Amygdala (tissue), 56 donors: Measurements from ENCODE around the gene TRIP4.
A peak's percentile ranks its signal among the peaks of the same experiment; 100 is the strongest.
"Not testable (repeated sequence)": the region's sequence is repeated elsewhere in the genome, so short reads cannot be mapped to it uniquely, and the experiment has no call there.

ENCODE experiments used
- DNase-seq, 56 donors: peaks; one replicate each; lab custom pipeline; 2025; lab: John Stamatoyannopoulos, UW

Gene TRIP4

DNA sequence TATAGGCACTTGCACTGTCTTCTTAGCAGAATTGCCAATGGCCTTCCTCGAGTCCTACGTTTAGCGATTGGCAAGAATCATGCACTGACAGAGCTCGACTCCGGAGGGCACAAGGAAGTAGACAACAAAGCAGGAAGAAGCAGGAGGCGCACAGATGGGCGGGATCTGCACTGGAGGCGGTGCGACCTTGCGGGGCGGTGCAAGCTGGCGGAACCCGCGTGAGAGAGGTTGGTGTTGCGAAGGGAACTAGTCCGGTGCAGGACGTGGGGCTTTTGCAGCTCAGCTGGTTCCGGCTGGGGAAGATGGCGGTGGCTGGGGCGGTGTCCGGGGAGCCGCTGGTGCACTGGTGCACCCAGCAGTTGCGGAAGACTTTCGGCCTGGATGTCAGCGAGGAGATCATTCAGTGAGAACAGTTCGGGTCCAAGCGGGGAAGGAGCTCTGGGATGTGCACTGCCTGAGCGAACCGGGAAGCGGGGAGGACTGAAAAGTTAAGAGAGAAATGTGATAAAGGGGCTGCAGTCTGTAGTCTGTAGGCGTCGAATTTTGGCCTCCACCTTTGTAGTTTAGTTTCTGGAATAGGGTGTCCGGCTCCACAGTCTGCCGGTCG lies at the start of gene TRIP4:
TSS of gene TRIP4 (plus strand) at position 275 of the 607 bp plus-strand sequence. CDS start at position 303, 28 bp downstream.
- DNase-seq = peak; percentile 49 to 95 (median 90)

DNA sequence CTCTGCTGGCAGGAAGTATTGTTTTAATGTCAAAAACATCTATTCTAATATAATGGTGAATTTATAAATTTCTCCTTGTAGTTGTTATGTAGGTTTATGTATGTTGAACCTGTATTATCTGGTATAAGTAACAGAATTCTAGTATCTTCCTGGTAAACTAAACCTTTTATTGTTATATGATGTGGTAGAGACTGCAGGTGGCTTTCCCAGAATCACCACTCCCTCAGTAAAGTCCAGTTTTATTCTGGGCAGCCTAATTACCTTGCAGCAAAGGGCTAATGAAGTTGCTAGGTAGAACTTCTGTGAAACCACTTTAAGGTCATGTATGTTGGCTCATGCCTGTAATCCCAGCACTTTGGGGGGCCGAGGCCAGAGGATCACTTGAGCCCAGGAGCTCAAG lies 47.3 kb upstream of the TRIP4 start:
- no peak for DNase-seq

DNA sequence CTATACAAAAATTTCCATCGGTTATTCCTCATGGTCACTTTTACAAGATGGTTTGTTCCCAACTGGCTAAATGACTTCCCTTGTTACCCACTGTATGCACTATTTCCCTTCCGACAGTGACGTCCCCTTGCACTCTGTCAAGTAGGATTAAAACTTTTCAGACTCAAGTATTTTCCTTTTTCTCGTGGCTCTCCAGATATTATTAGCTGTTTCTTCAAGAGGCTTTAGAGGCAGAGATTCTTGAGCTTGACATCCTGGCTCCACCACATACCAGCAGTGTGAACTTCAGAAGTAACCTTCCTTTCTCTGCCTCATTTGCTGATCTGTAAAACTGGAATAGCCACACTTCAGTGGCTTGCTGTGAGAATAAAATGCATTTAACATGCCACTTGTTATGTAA lies 45.7 kb upstream of the TRIP4 start:
- DNase-seq = no peak

DNA sequence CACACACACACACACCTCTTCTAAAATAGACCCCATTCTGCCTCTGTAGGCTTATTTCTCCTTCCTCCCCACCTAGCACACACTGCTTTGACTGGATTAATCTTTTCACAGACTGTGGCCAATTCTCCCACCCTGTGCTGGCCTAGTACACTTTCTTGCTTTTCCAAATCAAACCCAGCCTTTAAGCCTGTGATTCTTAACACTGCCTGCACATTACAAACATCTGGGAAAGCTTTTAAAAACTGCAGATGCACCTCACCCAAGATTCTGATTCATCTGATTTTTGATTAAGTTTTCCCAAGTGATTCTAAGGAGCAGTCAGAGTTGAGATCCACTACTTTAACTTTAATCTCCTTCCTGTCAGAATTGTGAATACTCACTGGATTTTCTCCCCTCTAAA lies 44.4 kb upstream of the TRIP4 start:
- no peak for DNase-seq

DNA sequence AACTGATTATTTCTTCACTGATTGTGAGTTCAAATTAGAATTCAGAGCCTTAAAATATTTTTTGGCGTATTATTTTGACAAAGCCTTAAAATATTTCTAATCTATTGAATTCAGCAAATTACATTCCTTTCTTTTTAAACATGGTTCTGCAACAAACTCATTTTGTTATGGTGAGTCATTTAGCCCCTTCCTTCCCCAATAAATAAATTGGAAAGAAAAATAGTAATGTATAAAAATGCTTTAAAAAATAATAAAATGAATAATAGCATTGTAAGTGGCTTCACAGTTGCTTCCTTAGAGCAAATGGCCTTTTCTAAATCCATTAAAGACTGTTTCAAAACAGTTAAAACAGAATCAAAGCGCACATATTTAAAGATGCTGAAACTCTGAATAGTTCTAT lies 43.8 kb upstream of the TRIP4 start:
- DNase-seq = no peak

DNA sequence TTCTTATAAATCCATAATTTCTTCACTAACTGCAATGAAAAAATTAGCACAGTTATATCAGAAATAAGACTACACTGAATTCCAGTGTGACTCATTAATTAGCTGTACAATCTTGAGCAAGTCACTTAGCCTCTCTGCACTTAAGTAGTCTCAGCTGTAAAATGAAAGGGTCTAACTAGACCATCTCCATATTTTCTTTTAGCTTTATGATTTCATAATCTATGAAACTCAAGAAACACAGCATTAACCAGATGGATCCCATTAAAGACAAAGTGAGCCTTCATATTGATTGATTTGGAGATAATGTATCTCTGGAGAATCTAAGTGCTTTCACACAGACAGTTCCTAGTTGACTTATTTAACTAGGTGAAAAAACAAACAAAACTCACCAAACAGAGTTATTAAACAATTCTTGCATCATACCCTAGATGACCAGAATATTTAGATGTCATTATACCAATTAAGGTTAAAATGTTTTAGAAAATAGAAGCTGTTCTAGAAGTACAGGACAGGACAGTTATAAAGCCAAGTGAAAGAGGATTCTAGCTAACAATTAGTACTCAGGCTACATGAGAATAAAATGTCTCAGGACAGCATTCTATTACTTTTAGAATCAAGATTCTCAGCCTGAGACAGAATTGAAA lies 42.9 kb upstream of the TRIP4 start:
- DNase-seq = no peak

DNA sequence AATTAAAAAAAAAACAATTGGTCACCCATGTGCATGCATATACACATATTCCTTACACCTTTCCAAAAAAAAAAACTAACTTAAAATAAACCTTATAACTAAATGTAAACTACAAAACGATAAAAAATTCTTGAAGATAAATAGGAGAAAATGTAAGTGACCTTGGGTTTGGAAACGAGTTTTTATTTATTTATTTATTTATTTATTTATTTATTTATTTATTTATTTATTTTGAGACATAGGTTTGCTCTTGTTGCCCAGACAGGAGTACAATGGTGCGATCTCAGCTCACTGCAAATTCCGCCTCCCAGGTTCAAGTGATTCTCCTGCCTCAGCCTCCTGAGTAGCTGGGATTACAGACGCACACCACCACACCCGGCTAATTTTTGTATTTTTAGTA lies 41.4 kb upstream of the TRIP4 start:
- not testable (repeated sequence) for DNase-seq

DNA sequence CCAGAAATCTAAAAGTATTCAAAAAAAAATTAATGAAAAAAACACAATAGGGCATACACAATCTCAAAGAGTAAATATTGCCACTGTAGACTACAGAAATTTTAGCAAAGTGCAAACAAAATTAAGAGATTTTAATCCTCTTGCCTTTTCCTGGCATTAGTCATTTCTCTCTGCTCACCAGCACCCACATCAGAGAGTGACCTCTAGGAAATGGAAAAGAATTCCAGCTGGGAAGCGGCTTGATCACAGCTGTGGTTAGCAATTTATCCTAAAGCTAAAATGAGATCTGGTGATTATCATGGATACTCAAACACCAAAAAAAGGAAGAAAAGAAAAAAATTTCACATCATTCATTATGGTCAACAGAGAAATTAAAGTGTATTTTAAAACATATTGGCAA lies 39.2 kb upstream of the TRIP4 start:
- no peak for DNase-seq

DNA sequence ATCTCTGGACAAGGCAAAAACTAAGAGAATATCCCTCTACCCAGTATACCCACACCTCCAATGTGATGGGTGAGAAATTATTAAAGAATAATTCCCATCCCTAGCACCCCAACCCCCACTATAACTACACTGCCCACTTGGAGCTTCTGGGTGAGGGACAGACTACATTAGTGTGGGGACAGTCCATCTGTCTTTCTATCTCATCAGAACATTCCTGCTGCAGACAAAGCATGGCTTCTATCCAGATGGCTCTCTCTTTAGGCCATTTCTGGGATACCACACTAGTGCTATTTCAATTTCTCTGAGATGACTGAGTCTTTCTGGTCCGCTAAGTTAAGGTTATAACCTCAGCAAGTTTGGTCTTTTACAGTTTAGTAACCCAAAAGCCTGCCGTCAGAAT lies 38.3 kb upstream of the TRIP4 start:
- no peak for DNase-seq

DNA sequence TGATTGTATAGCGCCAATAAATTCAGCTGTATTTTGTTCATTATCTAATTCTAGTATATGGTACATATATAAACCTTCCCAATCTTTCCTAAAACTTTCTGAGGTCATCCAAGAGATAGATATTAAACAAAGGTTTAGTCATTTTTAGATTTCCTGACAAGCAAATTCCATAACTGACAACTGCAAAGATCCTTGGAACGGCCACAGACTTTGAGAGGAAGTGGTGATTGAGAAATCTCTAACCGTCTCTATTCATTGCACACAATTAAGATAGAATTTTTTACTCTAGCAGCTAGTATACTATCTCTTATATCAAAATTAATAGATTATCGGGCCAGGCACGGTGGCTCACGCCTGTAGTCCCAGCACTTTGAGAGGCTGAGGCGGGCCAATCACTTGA lies 36.4 kb upstream of the TRIP4 start:
- DNase-seq = no peak

DNA sequence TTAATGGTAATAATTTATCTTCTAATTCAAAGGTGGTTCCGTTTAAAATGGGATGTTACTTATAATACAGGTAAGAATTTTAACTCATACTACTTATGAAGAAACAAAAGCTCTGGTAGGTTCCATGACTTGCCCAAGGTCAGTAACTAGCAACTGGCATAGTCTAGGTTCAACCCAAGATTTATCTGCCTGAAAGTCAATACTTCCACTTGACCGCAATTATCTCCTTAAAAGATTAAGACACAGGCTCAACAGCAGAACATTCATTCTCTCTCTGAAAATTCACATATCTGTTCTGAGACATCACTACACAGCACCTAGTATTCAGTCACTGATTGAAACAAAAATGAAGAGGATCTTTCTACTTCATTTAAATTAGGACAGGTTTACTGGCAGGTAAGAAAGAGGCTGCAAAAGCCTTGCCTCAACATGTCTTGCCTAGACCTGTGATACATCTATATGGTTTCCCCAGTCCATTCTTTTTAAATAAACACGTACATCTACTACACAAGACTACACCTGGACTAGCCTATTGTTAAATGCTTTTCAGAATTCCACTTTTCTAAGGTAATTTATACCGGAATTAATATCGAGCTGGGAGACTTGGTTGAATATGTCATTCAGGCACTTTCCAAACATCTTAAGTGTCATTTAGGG lies 32.8 kb upstream of the TRIP4 start:
- DNase-seq = no peak

DNA sequence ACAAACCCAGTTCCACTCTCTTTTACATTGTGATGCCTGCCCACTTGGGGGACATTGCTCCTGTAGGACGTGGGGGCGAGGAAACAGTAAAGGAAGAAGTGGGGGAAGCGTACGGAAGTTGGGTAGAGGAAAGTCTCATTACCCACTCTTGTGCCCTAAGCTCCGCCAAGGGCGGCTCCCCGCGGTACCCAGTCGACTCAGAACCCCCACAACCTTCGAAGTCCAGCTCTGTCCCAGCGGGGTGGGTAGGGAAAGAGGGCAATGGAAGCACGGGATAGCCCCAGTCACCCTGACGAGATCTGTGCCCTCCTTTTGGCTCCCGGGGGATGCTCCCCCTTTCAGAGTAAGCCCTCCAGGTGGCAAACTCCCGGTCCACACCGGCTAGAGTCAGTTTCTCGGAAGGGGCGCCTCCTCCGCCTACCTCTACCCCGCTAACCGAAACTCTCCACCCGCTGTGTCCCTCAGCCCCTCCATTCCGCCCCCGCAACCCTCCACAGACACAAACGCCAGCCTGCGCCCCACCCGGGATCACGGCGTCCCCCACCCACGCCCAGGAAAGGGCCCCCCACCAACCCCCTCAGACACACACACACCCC lies 32.2 kb upstream of the TRIP4 start:
- DNase-seq = peak in 11 of 56 donors; percentile 3 to 61 (median 35)

DNA sequence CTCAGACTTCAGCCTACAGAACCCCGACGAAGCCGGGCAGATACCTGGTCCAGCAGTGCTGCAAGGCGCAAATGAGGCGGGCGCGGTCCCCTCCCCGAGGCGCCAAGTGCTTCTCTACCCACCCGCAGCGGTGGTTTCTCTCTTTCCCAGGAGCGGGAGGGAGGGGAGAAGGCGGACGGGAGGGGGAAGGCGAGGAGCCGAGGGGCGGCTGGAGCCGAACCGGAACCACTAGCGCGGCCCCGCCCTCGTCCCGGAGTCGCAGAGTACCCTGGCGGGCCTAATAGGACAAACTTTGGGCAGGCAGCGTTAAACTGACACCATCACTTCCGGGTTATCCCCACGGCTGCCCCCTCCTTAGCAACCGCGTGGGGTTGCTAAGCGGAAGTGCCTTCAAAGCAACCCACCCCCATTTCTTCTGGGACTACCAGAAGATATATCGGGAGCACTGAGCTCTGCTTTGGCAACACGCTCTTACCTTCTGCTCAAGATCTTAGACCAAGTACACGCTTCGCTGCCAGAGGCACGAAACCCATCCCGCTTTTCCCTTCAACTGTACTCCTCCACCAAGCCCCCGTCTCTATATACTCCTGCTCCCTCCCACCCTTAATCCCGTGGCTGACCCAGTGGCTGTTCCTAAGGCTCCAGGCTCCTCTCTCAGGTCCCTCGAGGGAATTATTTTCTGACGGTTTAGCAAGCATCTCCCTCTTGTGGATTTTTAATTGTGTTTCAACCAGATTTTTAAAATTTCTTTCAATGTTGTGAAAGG lies 31.5 kb upstream of the TRIP4 start, which contains the start of gene CSNK1G1:
TSS of gene CSNK1G1 (minus strand) at position 230 of the 766 bp plus-strand sequence. CDS start 55,674 bp downstream, outside the sequence.
- peak; percentile 47 to 98 (median 92) for DNase-seq

DNA sequence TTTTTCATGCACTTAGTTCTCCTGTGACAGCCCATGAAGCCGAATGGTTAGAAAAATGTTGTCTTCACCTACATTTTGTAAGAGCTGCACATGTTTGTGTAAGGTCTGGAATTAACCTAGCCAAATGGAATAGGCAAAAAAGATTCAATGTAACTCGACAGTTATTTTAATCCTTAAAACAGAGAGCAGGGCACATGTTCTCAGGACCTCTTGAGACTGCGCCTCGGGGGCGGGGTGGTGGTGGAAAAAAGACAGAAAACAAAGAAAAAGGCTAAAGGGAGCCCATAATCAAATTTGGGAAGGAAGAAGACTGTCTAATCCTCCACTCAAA lies 31.0 kb upstream of the TRIP4 start:
- no peak for DNase-seq

DNA sequence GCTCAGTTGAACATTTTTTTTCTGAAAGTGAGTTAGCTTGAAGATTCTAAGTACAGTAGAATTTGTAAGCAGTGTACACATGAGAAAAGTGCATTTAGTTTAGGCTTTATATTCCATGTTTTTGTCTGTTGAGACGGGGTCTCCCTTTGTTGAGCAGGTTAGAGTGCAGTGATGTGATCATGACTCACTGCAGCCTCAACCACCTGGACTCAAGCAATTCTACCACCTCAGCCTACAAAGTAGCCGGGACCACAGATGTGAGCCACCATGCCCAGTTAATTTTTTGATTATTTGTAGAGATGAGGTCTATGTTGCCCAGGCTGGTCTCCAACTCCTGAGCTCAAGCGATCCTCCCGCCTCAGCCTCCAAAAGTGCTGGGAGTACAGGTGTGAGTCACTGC lies 26.4 kb upstream of the TRIP4 start:
- DNase-seq = no peak

DNA sequence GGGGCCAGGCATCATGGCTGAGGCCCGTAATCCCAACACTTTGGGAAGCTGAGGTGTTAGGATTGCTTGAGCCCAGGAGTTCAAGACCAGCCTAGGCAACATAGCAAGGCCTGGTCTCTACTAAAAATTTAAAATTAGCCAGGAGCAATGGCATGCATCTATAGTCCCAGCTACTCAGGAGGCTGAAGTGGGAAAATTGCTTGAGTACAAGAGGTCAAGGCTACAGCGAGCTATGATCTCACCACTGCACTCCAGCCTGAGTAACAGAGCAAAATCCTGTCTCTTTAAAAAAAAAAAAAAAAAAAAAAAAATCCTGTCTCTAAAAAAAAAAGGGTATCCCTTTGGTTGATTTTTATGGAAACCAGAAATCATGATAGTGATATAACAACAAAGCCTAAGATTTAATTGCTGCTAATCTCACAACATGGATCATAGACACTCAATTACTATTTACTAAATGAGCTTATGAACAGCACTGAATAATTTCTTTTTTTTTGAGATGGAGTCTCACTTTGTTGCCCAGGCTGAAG lies 18.5 kb upstream of the TRIP4 start:
- no peak for DNase-seq

DNA sequence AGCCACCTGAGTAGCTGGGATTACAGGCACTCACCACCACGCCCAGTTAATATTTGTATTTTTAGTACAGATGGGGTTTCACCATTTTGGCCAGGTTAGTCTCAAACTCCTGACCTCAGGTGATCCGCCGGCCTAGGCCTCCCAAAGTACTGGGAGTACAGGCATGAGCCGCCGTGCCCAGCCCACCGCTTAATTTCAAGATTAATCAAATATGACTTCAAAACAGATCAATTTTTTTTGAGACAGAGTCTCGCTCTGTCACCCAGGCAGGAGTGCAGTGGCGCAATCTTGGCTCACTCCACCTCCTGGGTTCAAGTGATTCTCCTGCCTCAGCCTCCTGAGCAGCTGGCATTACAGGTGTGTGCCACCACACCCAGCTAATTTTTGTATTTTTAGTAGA lies 16.3 kb upstream of the TRIP4 start:
- DNase-seq = not testable (repeated sequence)

DNA sequence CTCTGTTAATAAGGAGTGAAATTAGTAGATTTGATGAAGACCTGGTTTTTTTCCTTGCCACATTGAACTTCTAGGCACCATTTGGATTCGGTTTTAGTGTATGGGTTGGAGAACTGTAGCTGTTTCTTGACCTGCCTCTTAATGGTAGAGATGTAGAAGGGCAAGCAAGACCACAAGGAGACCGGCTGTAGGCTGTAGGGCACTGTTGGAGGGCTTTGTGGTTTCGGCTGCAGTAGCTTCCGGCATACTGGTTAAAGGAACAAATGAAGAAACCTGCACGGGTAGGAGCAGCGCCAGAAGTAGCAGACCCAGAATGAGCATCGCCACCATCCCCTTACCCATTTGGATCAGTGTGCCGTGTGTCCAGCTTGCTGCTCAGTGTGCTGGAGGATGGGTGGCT lies 14.3 kb upstream of the TRIP4 start:
- no peak for DNase-seq

DNA sequence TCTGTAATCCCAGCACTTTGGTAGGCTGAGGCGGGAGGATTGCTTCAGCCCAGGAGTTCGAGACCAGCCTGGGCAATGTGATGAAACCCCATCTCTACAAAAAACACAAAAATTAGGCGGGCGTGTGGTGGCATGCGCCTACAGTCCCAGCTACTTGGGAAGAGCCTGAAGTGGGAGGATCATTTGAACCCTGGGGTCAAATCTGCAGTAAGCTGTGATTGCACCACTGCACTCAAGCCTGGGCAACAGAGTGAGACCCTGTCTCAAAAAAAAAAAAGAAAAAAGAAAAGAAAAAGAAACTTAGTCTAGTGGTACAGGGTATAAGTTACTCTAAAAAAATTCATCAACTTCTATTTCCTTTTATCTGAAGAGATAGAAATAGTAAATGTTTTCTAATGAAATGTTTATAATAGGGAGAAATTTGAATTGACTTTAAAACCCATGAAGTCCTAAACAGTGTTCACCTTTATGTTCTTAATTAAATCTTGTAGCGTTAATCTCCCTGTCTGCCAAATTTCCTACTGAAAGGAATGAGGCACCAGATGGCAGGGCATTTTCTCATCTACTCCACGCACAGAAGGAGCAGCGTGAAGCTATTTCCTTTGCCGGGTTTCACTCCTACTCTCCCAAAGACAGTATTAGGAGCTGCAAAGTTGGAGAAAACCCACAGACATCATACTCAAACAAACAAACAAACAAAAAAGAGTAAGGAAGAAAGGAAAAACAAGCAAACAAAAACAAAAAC lies 8.2 kb upstream of the TRIP4 start:
- peak in 3 of 56 donors; percentile 4 to 11 (median 9) for DNase-seq
